OCI-LY3 (cell line): Measurements from ENCODE around the gene CPED1.
"Not testable (repeated sequence)": the region's sequence is repeated elsewhere in the genome, so short reads cannot be mapped to it uniquely, and the experiment has no call there.

ENCODE experiments used
- EZH2phosphoT487 ChIP-seq: fragments of 200-600 bp; shearing (Covaris generic); IDR thresholded peaks from 2 replicates; pipeline ENCODE4 v1.6.1; 2018; ENCODE audit warnings: antibody characterized with exemption, mixed run types, low read depth
- TF ChIP-seq, protein P1 (sequence below): fragments of 200-600, 300-600 bp; sonication (generic); IDR thresholded peaks from 2 replicates; pipeline ENCODE4 v1.5.1; 2014; ENCODE audit warnings: antibody characterized with exemption, low read length, low read depth

DNA sequence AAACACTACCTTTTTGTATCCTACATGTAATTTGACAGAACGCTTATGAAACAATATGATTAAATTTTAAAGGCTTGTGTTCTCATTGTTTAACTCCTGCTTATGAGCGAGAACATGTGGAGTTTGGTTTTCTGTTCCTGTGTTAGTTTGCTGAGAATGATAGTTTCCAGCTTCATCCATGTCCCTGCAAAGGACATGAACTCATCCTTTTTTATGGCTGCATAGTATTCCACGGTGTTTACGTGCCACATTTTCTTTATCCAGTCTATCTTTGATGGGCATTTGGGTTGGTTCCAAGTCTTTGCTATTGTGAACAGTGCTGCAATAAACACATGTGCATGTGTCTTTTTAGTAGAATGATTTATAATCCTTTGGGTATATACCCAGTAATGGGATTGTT lies 16.5 kb downstream of the CPED1 start:
- TF ChIP-seq, protein P1, sequence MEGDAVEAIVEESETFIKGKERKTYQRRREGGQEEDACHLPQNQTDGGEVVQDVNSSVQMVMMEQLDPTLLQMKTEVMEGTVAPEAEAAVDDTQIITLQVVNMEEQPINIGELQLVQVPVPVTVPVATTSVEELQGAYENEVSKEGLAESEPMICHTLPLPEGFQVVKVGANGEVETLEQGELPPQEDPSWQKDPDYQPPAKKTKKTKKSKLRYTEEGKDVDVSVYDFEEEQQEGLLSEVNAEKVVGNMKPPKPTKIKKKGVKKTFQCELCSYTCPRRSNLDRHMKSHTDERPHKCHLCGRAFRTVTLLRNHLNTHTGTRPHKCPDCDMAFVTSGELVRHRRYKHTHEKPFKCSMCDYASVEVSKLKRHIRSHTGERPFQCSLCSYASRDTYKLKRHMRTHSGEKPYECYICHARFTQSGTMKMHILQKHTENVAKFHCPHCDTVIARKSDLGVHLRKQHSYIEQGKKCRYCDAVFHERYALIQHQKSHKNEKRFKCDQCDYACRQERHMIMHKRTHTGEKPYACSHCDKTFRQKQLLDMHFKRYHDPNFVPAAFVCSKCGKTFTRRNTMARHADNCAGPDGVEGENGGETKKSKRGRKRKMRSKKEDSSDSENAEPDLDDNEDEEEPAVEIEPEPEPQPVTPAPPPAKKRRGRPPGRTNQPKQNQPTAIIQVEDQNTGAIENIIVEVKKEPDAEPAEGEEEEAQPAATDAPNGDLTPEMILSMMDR, result not testable (repeated sequence)
- not testable (repeated sequence) for TF ChIP-seq EZH2phosphoT487
